Frontal cortex (tissue), 4 donors: Measurements from ENCODE around the gene EYA2. TPM values are rescaled to one million over a fixed set of nuclear protein-coding genes. Genes with fewer than 3 reads are reported as not detected.

Experiments used
- DNase-seq, 2 donors: peaks; one replicate each; pipeline ENCODE4 v3.0.0; 2012; ENCODE audit warnings: low spot score in 2 of 2
- FAIRE-seq: peaks from 2 replicates; lab custom pipeline; 2012; peaks lifted over from hg19 to GRCh38; lab: Jason Lieb, UNC
- small RNA-seq: library from RNA; depleted of rRNA; stranded (forward); fragments of <200 nt; gene quantifications from one replicate; pipeline ENCODE3, GENCODE V24; 2014
- total RNA-seq: library from RNA; depleted of rRNA; stranded (reverse); fragments of >200 nt; gene quantifications from one replicate; pipeline ENCODE4 v1.2.3, GENCODE V29; 2014
- donor health status: control.
- donor health status: control.
- donor health status: control.

The EYA2 gene
- total RNA-seq, 1 donor from 2014 or later = 2.4 TPM

GRCh38 chr20:47224857-47225256 is 330.2 kb downstream of the EYA2 start:
- DNase-seq (no peak), FAIRE-seq (no peak)

GRCh38 chr20:47225458-47225857 is 330.8 kb downstream of the EYA2 start:
- DNase-seq (no peak), FAIRE-seq (no peak)

- FAIRE-seq (no peak), DNase-seq (no peak)
Measured at GRCh38 chr20:47227119-47227518, 332.5 kb downstream of the EYA2 start.

- FAIRE-seq = no peak
- no peak for DNase-seq
Measured at GRCh38 chr20:47227576-47227975, 332.9 kb downstream of the EYA2 start.

- DNase-seq (no peak), FAIRE-seq (no peak)
Measured at GRCh38 chr20:47228654-47229053, 334.0 kb downstream of the EYA2 start.

GRCh38 chr20:47230811-47231256 is 336.2 kb downstream of the EYA2 start:
- FAIRE-seq (no peak), DNase-seq (no peak)

- no peak for FAIRE-seq
- DNase-seq = no peak
Measured at GRCh38 chr20:47231382-47232039, 336.9 kb downstream of the EYA2 start.

- DNase-seq (no peak), FAIRE-seq (no peak)
Measured at GRCh38 chr20:47232518-47232917, 337.9 kb downstream of the EYA2 start.

- FAIRE-seq (no peak), DNase-seq (no peak)
Measured at GRCh38 chr20:47233333-47234188, 338.9 kb downstream of the EYA2 start.

- no peak for DNase-seq
- FAIRE-seq = no peak
Measured at GRCh38 chr20:47235111-47235510, 340.5 kb downstream of the EYA2 start.

GRCh38 chr20:47235853-47236638 is 341.4 kb downstream of the EYA2 start:
- FAIRE-seq = no peak

GRCh38 chr20:47236639-47236900 is 341.9 kb downstream of the EYA2 start:
- FAIRE-seq (no peak), DNase-seq (no peak)

More at GRCh38 chr20:47235853-47236638, 341.4 kb downstream of the EYA2 start:
- no peak for DNase-seq

GRCh38 chr20:47237715-47238114 is 343.1 kb downstream of the EYA2 start:
- FAIRE-seq (no peak), DNase-seq (no peak)

Small RNA genes lying within 50 kb of the gene (small RNA-seq; reads per million reads assigned to genes)
- gene MIR3616 = not detected

Other genes starting within 250 kb of the EYA2 start
- gene SLC13A3, start 243.4 kb upstream of the EYA2 start, total RNA-seq = 10.2 TPM
- 51.0 TPM for gene TP53RK, start 205.4 kb upstream of the EYA2 start, total RNA-seq
- gene SLC2A10, start 185.2 kb upstream of the EYA2 start, total RNA-seq = 3.7 TPM